ENCODE data around the gene SSU72. TPM values are rescaled to one million over a fixed set of nuclear protein-coding genes. Genes with fewer than 3 reads are reported as not detected.
"Not testable (repeated sequence)": the region's sequence is repeated elsewhere in the genome, so short reads cannot be mapped to it uniquely, and the experiment has no call there.

SSU72 gene
- polyA plus RNA-seq, 1 donor from 2014 or later = 56.2 TPM

- not testable (repeated sequence) for H3K27ac ChIP-seq (ENCODE audit: low read length); H3F3A ChIP-seq (ENCODE audit: insufficient read depth, low read length, poor library complexity, severe bottlenecking); H2AFZ ChIP-seq (ENCODE audit: low read depth, low read length); H3K4me3 ChIP-seq (ENCODE audit: low read length); H4K20me1 ChIP-seq (ENCODE audit: insufficient read depth); H3K9me3 ChIP-seq (ENCODE audit: low read length); H3K4me2 ChIP-seq (ENCODE audit: low read length); H3K9me2 ChIP-seq (ENCODE audit: insufficient read depth, low read length); H3K9ac ChIP-seq (ENCODE audit: low read length); H3K27me3 ChIP-seq (ENCODE audit: insufficient read depth, low read depth, low read length); H3K36me3 ChIP-seq (ENCODE audit: insufficient read depth, low read length); H3K79me2 ChIP-seq (replicated peaks; ENCODE audit: insufficient read depth, low read length)
Measured at GRCh38 chr1:1522536-1522935, 52.1 kb downstream of the SSU72 start.

DNA sequence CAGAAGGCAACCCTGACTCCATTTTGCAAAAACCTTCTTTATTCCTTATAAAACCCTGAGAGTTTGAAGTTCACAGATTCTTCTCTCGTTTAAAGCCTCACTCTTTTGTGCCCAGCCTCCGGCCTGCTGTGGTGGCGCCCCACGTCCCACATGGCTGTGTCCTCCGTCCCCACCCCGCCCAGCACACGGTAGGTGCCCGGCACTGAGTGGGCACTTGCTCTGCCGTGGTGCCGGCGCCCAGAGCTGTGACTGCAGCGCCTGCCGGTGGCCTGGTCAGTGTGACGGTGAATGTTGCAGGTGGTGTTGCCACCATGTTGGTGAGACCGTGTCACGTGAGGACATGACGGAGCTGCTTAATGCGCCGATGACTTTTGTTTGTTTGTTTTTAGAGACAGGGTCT, 53.3 kb downstream of the SSU72 start:
- Histone ChIP-seq H3K27me3 (ENCODE audit: insufficient read depth, low read depth, low read length) (no peaks in the 10 kb centered on the region), H4K20me1 (ENCODE audit: insufficient read depth) (no peaks in the 10 kb centered on the region), H3K27ac (ENCODE audit: low read length) (no peak overlapping the region), H3K9ac (ENCODE audit: low read length) (no peak overlapping the region), H3F3A (ENCODE audit: insufficient read depth, low read length, poor library complexity, severe bottlenecking) (no peaks in the 10 kb centered on the region), H3K36me3 (ENCODE audit: insufficient read depth, low read length) (no peaks in the 10 kb centered on the region), H3K9me3 (ENCODE audit: low read length) (no peaks in the 10 kb centered on the region), H3K4me3 (ENCODE audit: low read length) (no peak overlapping the region), H2AFZ (ENCODE audit: low read depth, low read length) (no peak overlapping the region), H3K9me2 (ENCODE audit: insufficient read depth, low read length) (no peaks in the 10 kb centered on the region), H3K4me2 (ENCODE audit: low read length) (no peak overlapping the region), H3K79me2 (replicated peaks; ENCODE audit: insufficient read depth, low read length) (no peaks in the 10 kb centered on the region)
- TF ChIP-seq EP300 (conservative IDR thresholded peaks at IDR 0.05; ENCODE audit: poor library complexity, severe bottlenecking) (no peak), REST (IDR thresholded peaks at IDR 0.05; ENCODE audit: borderline replicate concordance) (no peak), TAF1 (IDR thresholded peaks at IDR 0.05; ENCODE audit: low read depth) (no peak), SMC3 (conservative IDR thresholded peaks at IDR 0.05; ENCODE audit: poor library complexity) (no peak), POLR2AphosphoS5 (IDR thresholded peaks at IDR 0.05) (no peak), MXI1 (conservative IDR thresholded peaks at IDR 0.05; ENCODE audit: poor library complexity, severe bottlenecking) (no peak), EZH2 (IDR thresholded peaks at IDR 0.05; ENCODE audit: borderline replicate concordance, insufficient read depth, low read length, poor library complexity, severe bottlenecking) (no peak), RAD21 (conservative IDR thresholded peaks at IDR 0.05) (no peak)
- TF ChIP-seq, protein P1, sequence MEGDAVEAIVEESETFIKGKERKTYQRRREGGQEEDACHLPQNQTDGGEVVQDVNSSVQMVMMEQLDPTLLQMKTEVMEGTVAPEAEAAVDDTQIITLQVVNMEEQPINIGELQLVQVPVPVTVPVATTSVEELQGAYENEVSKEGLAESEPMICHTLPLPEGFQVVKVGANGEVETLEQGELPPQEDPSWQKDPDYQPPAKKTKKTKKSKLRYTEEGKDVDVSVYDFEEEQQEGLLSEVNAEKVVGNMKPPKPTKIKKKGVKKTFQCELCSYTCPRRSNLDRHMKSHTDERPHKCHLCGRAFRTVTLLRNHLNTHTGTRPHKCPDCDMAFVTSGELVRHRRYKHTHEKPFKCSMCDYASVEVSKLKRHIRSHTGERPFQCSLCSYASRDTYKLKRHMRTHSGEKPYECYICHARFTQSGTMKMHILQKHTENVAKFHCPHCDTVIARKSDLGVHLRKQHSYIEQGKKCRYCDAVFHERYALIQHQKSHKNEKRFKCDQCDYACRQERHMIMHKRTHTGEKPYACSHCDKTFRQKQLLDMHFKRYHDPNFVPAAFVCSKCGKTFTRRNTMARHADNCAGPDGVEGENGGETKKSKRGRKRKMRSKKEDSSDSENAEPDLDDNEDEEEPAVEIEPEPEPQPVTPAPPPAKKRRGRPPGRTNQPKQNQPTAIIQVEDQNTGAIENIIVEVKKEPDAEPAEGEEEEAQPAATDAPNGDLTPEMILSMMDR (IDR thresholded peaks at IDR 0.05; ENCODE audit: poor library complexity, severe bottlenecking) = no peak

DNA sequence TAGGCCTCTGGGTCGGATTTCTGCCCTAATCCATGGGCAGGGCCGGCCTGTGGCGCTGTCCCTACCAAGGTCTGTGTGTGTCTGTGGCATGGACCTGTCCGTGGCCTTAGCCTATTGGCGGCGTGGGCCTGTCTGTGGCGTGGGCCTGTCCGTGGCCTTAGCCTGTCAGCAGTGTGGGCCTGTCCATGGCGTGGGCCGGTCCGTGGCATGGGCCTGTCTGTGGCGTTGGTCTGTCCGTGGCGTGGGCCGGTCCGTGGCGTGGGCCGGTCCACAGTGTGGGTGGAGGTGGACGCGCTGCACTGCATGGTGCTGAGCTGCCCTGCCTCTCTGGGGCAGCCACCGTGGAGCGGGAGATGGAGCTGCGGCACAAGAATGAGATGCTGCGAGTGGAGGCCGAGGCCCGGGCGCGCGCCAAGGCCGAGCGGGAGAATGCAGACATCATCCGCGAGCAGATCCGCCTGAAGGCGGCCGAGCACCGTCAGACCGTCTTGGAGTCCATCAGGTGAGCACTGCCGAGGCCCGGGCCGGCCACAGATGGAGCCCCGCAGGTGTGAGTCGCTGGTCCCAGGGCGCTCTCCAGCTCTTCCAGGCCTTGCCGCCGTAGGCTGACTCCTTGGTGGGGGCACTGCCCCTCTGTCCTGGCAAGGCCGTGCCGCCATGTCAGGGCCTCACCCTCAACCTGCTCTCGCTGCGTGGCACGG, 54.7 kb downstream of the SSU72 start:
- not testable (repeated sequence) for H4K20me1 ChIP-seq (ENCODE audit: insufficient read depth); H3K4me3 ChIP-seq (ENCODE audit: low read length); H3F3A ChIP-seq (ENCODE audit: insufficient read depth, low read length, poor library complexity, severe bottlenecking); H3K9ac ChIP-seq (ENCODE audit: low read length); H3K4me2 ChIP-seq (ENCODE audit: low read length); H2AFZ ChIP-seq (ENCODE audit: low read depth, low read length); H3K79me2 ChIP-seq (replicated peaks; ENCODE audit: insufficient read depth, low read length); H3K9me3 ChIP-seq (ENCODE audit: low read length); H3K27ac ChIP-seq (ENCODE audit: low read length); H3K27me3 ChIP-seq (ENCODE audit: insufficient read depth, low read depth, low read length); H3K9me2 ChIP-seq (ENCODE audit: insufficient read depth, low read length); H3K36me3 ChIP-seq (ENCODE audit: insufficient read depth, low read length)

GRCh38 chr1:1518621-1519007, 56.0 kb downstream of the SSU72 start:
- not testable (repeated sequence) for H3K36me3 ChIP-seq (ENCODE audit: insufficient read depth, low read length); H4K20me1 ChIP-seq (ENCODE audit: insufficient read depth); H3K27ac ChIP-seq (ENCODE audit: low read length); H3F3A ChIP-seq (ENCODE audit: insufficient read depth, low read length, poor library complexity, severe bottlenecking); H3K9ac ChIP-seq (ENCODE audit: low read length); H3K79me2 ChIP-seq (replicated peaks; ENCODE audit: insufficient read depth, low read length); H3K4me2 ChIP-seq (ENCODE audit: low read length); H3K9me2 ChIP-seq (ENCODE audit: insufficient read depth, low read length); H3K9me3 ChIP-seq (ENCODE audit: low read length); H3K27me3 ChIP-seq (ENCODE audit: insufficient read depth, low read depth, low read length); H3K4me3 ChIP-seq (ENCODE audit: low read length); H2AFZ ChIP-seq (ENCODE audit: low read depth, low read length)

Data from neural cell (in vitro differentiated cells).